ENCODE measurements around the gene TRMT44.
A peak's percentile ranks its signal among the peaks of the same experiment; 100 is the strongest.

The TRMT44 gene

DNA sequence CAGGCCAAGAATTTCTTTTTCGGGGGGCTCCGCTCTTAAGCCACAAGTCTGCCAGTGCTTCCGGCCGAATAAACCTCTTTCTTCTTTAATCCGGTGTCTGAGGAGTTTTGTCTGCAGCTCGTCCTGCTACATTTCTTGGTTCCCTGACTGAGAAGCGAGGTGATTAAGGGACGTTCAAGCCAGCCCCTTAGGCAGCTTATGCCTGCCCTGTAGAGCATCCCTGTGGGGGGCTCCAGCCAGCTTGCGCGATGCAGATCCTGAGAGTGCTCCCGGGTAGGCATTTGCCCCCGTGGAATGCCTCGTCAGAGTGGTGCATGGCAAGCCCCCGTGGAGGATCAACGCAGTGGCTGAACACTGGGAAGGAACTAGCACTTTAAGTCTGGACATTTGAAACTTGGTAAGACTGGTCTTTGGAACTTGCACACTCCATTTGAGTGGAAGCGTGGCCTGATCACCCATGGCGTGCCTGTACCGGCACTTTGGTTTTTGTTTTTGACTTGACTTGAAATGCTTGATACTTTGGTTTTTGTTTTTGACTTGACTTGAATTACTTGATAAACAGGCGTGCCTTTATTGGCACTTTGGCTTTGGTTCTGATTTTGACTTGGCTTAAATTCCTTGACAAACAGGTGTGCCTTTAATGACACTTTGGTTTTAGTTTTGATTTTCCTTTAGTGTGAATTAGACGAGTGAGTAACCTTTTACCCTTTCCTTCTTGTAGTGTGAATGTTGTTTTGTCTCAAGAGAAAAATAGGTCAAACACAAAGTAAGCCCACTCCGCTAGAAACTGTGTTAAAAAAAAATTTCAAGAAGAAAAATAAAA, 6.1 kb upstream of the TRMT44 start:
- TF ChIP-seq, protein P1, sequence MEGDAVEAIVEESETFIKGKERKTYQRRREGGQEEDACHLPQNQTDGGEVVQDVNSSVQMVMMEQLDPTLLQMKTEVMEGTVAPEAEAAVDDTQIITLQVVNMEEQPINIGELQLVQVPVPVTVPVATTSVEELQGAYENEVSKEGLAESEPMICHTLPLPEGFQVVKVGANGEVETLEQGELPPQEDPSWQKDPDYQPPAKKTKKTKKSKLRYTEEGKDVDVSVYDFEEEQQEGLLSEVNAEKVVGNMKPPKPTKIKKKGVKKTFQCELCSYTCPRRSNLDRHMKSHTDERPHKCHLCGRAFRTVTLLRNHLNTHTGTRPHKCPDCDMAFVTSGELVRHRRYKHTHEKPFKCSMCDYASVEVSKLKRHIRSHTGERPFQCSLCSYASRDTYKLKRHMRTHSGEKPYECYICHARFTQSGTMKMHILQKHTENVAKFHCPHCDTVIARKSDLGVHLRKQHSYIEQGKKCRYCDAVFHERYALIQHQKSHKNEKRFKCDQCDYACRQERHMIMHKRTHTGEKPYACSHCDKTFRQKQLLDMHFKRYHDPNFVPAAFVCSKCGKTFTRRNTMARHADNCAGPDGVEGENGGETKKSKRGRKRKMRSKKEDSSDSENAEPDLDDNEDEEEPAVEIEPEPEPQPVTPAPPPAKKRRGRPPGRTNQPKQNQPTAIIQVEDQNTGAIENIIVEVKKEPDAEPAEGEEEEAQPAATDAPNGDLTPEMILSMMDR (conservative IDR thresholded peaks at IDR 0.05; ENCODE audit: low read depth, low read length) = no peak

DNA sequence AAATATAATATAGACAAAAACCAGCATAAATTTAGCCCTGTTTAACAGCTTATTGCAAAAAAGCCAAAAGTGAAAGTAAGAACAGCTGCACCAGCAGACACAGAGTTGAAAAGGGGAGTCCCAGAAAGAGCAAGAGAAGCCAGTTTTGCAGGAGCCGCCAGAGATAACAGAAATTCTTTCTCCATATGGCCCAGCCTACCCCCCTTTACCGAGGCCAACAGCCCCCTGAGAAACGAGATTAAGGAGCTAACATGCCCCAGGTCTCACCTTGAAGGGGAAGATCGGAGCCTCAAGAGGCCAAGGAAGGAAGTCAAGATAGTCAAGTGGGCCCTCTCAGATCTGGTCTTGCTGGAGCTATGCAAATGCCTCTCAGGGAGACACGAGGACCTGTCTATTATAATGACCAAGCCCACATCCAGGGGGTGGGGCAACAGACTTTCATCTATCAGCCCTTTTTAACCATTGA, 4.9 kb upstream of the TRMT44 start:
- TF ChIP-seq, protein P1 (conservative IDR thresholded peaks at IDR 0.05; ENCODE audit: low read depth, low read length) = no peak
- DNase-seq (ENCODE audit: low read depth) = no peak
- no peak overlapping the region for H3K4me3 ChIP-seq (ENCODE audit: low read length)

More for the DNA sequence above, 6.1 kb upstream of the TRMT44 start:
- H3K4me3 ChIP-seq (ENCODE audit: low read length) = no peak overlapping the region
- DNase-seq (ENCODE audit: low read depth) = no peak

DNA sequence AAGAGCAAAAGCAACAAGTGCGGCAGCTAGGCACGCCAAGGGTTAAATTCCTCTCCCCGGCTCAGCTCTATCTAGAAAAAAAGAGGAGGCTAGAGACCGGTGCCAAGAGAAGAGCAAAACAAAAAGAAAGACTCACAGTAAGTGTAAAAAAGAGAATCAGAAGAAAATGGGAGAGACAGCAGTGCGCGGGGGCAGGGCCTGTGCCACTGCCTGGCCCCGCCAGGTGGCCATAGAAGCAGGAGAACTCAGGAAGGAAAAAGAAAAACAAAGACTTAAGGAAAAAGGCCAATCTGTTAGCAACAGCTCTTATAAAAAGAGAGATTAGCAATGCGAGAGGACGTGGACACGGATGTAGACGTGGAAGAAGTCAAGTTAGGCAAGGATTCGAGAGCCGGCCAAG, 3.3 kb upstream of the TRMT44 start:
- no peak overlapping the region for H3K4me3 ChIP-seq (ENCODE audit: low read length)
- TF ChIP-seq, protein P1 (conservative IDR thresholded peaks at IDR 0.05; ENCODE audit: low read depth, low read length) = no peak

DNA sequence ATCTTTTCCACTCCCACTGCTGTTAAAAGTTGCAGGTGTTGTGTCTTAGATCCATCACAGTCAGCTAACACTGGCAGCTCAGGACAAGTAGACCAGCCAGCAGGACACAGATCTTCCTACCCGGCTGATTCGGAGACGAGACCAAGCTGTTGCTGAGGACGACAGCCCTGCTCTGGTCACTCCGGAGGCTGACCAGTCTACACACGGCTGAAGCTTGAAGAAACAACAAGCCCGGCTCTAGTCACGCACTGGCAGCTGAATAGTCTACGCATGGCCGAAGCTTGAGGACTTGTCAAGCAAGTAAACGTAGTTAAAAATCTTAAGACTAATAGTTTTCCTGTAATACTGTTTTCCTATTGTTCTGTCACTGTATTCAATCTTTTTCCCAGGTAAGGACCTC, 1.8 kb upstream of the TRMT44 start:
- H3K4me3 ChIP-seq (ENCODE audit: low read length) = no peak overlapping the region
- TF ChIP-seq, protein P1 (conservative IDR thresholded peaks at IDR 0.05; ENCODE audit: low read depth, low read length) = no peak
- DNase-seq (ENCODE audit: low read depth) = no peak

More for the DNA sequence above, 3.3 kb upstream of the TRMT44 start:
- no peak for DNase-seq (ENCODE audit: low read depth)

DNA sequence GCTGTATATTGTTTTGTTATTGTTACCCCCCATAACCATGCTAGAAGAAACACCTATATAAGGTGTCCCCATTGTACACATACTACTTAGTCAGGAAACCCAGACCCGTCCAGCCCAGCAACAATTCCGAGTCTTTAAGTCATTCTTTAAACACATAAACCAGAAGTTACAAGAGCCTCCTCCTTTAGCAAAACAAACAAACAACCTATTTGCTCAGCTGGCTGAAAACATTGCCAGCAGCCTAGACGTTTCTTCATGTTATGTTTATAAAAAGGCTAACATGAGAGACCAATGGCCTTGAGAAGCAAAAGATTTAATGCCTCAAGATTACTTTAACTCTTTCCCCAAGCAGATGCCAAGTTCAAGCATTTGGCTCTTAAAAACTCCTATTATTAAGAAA, 1.4 kb upstream of the TRMT44 start:
- H3K4me3 ChIP-seq (ENCODE audit: low read length) = no peak overlapping the region
- TF ChIP-seq, protein P1 (conservative IDR thresholded peaks at IDR 0.05; ENCODE audit: low read depth, low read length) = no peak
- no peak for DNase-seq (ENCODE audit: low read depth)

DNA sequence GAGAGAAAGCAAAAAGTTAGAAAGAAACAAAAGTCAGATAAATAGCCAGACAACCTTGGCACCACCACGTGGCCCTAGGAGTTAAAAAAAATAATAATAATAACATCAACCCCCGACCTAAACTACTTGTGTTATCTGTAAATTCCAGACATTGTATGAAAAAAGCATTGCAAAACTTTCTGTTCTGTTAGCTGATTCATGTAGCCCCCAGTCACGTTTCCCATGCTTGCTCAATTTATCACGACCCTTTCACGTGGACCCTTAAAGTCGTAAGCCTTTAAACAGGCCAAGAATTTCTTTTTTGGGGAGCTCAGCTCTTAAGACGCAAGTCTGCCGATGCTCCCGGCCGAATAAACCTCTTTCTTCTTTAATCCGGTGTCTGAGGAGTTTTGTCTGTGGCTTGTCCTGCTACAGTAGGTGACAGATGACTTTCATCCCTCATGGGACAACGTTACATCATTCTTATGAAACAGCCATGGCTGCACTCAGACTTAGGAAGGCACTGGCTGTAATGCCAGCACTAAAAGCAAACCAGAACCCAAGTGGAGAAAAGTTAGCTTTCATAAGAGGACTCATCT, 574 bp upstream of the TRMT44 start:
- DNase-seq (ENCODE audit: low read depth) = no peak
- peak overlapping the region; percentile 79 for H3K4me3 ChIP-seq (ENCODE audit: low read length)
- TF ChIP-seq, protein P1 (conservative IDR thresholded peaks at IDR 0.05; ENCODE audit: low read depth, low read length) = no peak
